SU-DHL-6 (cell line): ENCODE data around the gene CLCN7.

Experiments
- H2AFZ ChIP-seq: fragments of 200-600 bp; sonication (generic); 2 replicates; pipeline ENCODE4 v1.6.1; 2014; ENCODE audit warnings: low read depth, mild to moderate bottlenecking, moderate library complexity, mixed read lengths, antibody characterized with exemption, low read length; ENCODE audit not compliant: severe bottlenecking
- H3F3A ChIP-seq: fragments of 200-600 bp; shearing (Covaris generic); 2 replicates; pipeline ENCODE4 v1.6.0; 2016; ENCODE audit warnings: antibody characterized with exemption, mild to moderate bottlenecking; ENCODE audit not compliant: insufficient read depth
- H3K27ac ChIP-seq: fragments of 200-600 bp; sonication (generic); 2 replicates; pipeline ENCODE4 v1.5.1; 2016; ENCODE audit warnings: low read depth, mild to moderate bottlenecking, low read length, moderate library complexity, mixed read lengths
- H3K27me3 ChIP-seq: fragments of 200-600 bp; sonication (generic), shearing (Covaris generic); 2 replicates; pipeline ENCODE4 v1.6.0; 2014; ENCODE audit warnings: mild to moderate bottlenecking, low read length
- H3K36me3 ChIP-seq: fragments of 200-600 bp; sonication (generic); 2 replicates; pipeline ENCODE4 v1.6.1; 2014; ENCODE audit warnings: mild to moderate bottlenecking, low read length, mixed read lengths
- H3K4me2 ChIP-seq: fragments of 300-600, 200-600 bp; shearing (Covaris generic), sonication (generic); 2 replicates; pipeline ENCODE4 v1.6.0; 2014; ENCODE audit warnings: low read length, low read depth, mild to moderate bottlenecking; ENCODE audit not compliant: poor library complexity, severe bottlenecking
- H3K4me3 ChIP-seq: fragments of 200-600 bp; sonication (generic); 2 replicates; pipeline ENCODE4 v1.5.1; 2014; ENCODE audit warnings: antibody characterized with exemption, low read length, mild to moderate bottlenecking, mixed read lengths; ENCODE audit not compliant: insufficient read depth, poor library complexity, severe bottlenecking
- H3K79me2 ChIP-seq: fragments of 200-600 bp; sonication (generic); 2 replicates; pipeline ENCODE4 v1.6.1; 2014; ENCODE audit warnings: mild to moderate bottlenecking, low read length, moderate library complexity; ENCODE audit not compliant: insufficient read depth
- H3K9ac ChIP-seq: fragments of 200-600 bp; sonication (generic); 2 replicates; pipeline ENCODE4 v1.7.0; 2014; ENCODE audit warnings: mild to moderate bottlenecking, low read length
- H3K9me2 ChIP-seq: fragments of 200-600 bp; sonication (generic); replicated peaks from 2 replicates; pipeline ENCODE4 v1.6.1; 2014; ENCODE audit warnings: low read length; ENCODE audit not compliant: insufficient read depth
- H3K9me3 ChIP-seq: fragments of 200-600 bp; sonication (generic); 2 replicates; pipeline ENCODE4 v1.6.1; 2014; ENCODE audit warnings: low read length, mixed read lengths; ENCODE audit not compliant: insufficient read depth
- H4K20me1 ChIP-seq: fragments of 200-600 bp; sonication (generic); 2 replicates; pipeline ENCODE4 v1.6.1; 2014; ENCODE audit warnings: low read depth, mild to moderate bottlenecking, antibody characterized with exemption, low read length, moderate library complexity, mixed read lengths
- CTCF ChIP-seq: fragments of 200-600 bp; sonication (generic); IDR thresholded peaks from one replicate; pipeline ENCODE4 v1.5.1; 2017; ENCODE audit warnings: antibody characterized with exemption, mild to moderate bottlenecking, low read length, moderate library complexity; ENCODE audit not compliant: insufficient read depth, poor library complexity, severe bottlenecking
- EZH2phosphoT487 ChIP-seq: fragments of 200-600 bp; sonication (generic), shearing (Covaris generic); conservative IDR thresholded peaks from 2 replicates; pipeline ENCODE4 v1.6.1; 2018; ENCODE audit warnings: mild to moderate bottlenecking, antibody characterized with exemption, low read length, moderate library complexity, mixed read lengths

Gene CLCN7

GRCh38 chr16:1427473-1428461 is 47.1 kb downstream of the CLCN7 start:
- no peak for TF ChIP-seq EZH2phosphoT487
- no peak for TF ChIP-seq CTCF
- H3K9me3 ChIP-seq, result no peaks in the 10 kb centered on the region
- H4K20me1 ChIP-seq, result no peaks in the 10 kb centered on the region
- no peak overlapping the region for H3K27ac ChIP-seq
- no peak overlapping the region for H2AFZ ChIP-seq
- no peaks in the 10 kb centered on the region for H3K79me2 ChIP-seq
- H3K36me3 ChIP-seq, result no peaks in the 10 kb centered on the region
- no peak overlapping the region for H3K4me3 ChIP-seq
- no peaks in the 10 kb centered on the region for H3K9me2 ChIP-seq
- no peak overlapping the region for H3K9ac ChIP-seq
- H3K4me2 ChIP-seq, result no peak overlapping the region
- no peaks in the 10 kb centered on the region for H3F3A ChIP-seq
- H3K27me3 ChIP-seq, result no peaks in the 10 kb centered on the region

GRCh38 chr16:1426734-1427471 is 47.9 kb downstream of the CLCN7 start:
- Histone ChIP-seq H3K4me3 (no peak overlapping the region), H3F3A (no peaks in the 10 kb centered on the region), H4K20me1 (no peaks in the 10 kb centered on the region), H3K36me3 (no peaks in the 10 kb centered on the region), H3K79me2 (no peaks in the 10 kb centered on the region), H3K9ac (no peak overlapping the region), H3K9me2 (no peaks in the 10 kb centered on the region), H3K27me3 (no peaks in the 10 kb centered on the region), H3K27ac (no peak overlapping the region), H2AFZ (no peak overlapping the region), H3K4me2 (no peak overlapping the region), H3K9me3 (no peaks in the 10 kb centered on the region)
- TF ChIP-seq EZH2phosphoT487 (no peak), CTCF (no peak)

GRCh38 chr16:1425616-1426370 is 49.0 kb downstream of the CLCN7 start:
- H3K4me3 ChIP-seq, result no peak overlapping the region
- no peak overlapping the region for H3K27ac ChIP-seq
- no peaks in the 10 kb centered on the region for H4K20me1 ChIP-seq
- H3K4me2 ChIP-seq, result no peak overlapping the region
- H3K27me3 ChIP-seq, result no peaks in the 10 kb centered on the region
- H3F3A ChIP-seq, result no peaks in the 10 kb centered on the region
- no peaks in the 10 kb centered on the region for H3K9me2 ChIP-seq
- no peaks in the 10 kb centered on the region for H3K36me3 ChIP-seq
- H2AFZ ChIP-seq, result no peak overlapping the region
- TF ChIP-seq EZH2phosphoT487, result no peak
- TF ChIP-seq CTCF, result no peak
- H3K79me2 ChIP-seq, result no peaks in the 10 kb centered on the region
- no peaks in the 10 kb centered on the region for H3K9me3 ChIP-seq
- no peak overlapping the region for H3K9ac ChIP-seq
